Stimulated activated CD8-positive, alpha-beta memory T cell treated with anti-CD3 and anti-CD28 coated beads, Interleukin-15, amount 100 ng/mL, for 4 hours (primary cell): ENCODE data around the gene MBTPS1.

ENCODE experiments used
- DNase-seq, 2 donors: peaks; one replicate each; pipeline ENCODE4 v3.0.0-alpha.2; 2020; ENCODE audit warnings: low read depth in 2 of 2

MBTPS1 gene

GRCh38 chr16:84053237-84053636 lies 63.5 kb downstream of the MBTPS1 start:
- no peak for DNase-seq

- DNase-seq, result no peak
Measured at GRCh38 chr16:84052071-84052622, 64.6 kb downstream of the MBTPS1 start.

GRCh38 chr16:84050316-84050715 lies 66.4 kb downstream of the MBTPS1 start:
- DNase-seq, result no peak

GRCh38 chr16:84049403-84050060 lies 67.2 kb downstream of the MBTPS1 start:
- no peak for DNase-seq

GRCh38 chr16:84048871-84049270 lies 67.9 kb downstream of the MBTPS1 start:
- DNase-seq, result no peak

GRCh38 chr16:84048270-84048669 lies 68.5 kb downstream of the MBTPS1 start:
- DNase-seq, result no peak

GRCh38 chr16:84047626-84048025 lies 69.1 kb downstream of the MBTPS1 start:
- no peak for DNase-seq

GRCh38 chr16:84047206-84047605 lies 69.5 kb downstream of the MBTPS1 start:
- DNase-seq, result no peak

- DNase-seq, result no peak
Measured at GRCh38 chr16:84045818-84046470, 70.8 kb downstream of the MBTPS1 start.

GRCh38 chr16:84045001-84045817 lies 71.5 kb downstream of the MBTPS1 start:
- no peak for DNase-seq

GRCh38 chr16:84044118-84044488 lies 72.6 kb downstream of the MBTPS1 start:
- DNase-seq, result no peak

- DNase-seq, result no peak
Measured at GRCh38 chr16:84043486-84044117, 73.1 kb downstream of the MBTPS1 start.

- DNase-seq, result no peak
Measured at GRCh38 chr16:84042879-84043485, 73.8 kb downstream of the MBTPS1 start.

- no peak for DNase-seq
Measured at GRCh38 chr16:84042308-84042878, 74.3 kb downstream of the MBTPS1 start, which contains the start of gene SLC38A8. SLC38A8 (minus strand) TSS chr16:84042795; CDS start chr16:84042157, 638 bp downstream.

GRCh38 chr16:84041881-84042280 lies 74.9 kb downstream of the MBTPS1 start:
- no peak for DNase-seq

- DNase-seq, result no peak
Measured at GRCh38 chr16:84040823-84041820, 75.6 kb downstream of the MBTPS1 start.

GRCh38 chr16:84040226-84040822 lies 76.4 kb downstream of the MBTPS1 start:
- no peak for DNase-seq

- DNase-seq, result no peak
Measured at GRCh38 chr16:84039696-84040095, 77.0 kb downstream of the MBTPS1 start.

- no peak for DNase-seq
Measured at GRCh38 chr16:84038469-84038868, 78.3 kb downstream of the MBTPS1 start.
